ENCODE data around the gene HNRNPM. TPM values are rescaled to one million over a fixed set of nuclear protein-coding genes. Genes with fewer than 3 reads are reported as not detected.

The HNRNPM gene
- total and polyA plus RNA-seq, 2 donors (not counting 1 experiment from before 2014, with no cell fraction given): 137 to 221 TPM

GRCh38 chr19:8503510-8503909 lies 58.7 kb downstream of the HNRNPM start:
- no peak overlapping the region for H3K27ac ChIP-seq (ENCODE audit: low read length in 2 of 2)
- no peak overlapping the region for H3K27ac Mint-ChIP-seq
- intact Hi-C loops (cut with micrococcal nuclease): no loop called here

GRCh38 chr19:8504171-8504570 lies 59.4 kb downstream of the HNRNPM start:
- POLR2A ChIA-PET: no interaction called here
- H3K9ac ChIP-seq (ENCODE audit: low read length): no peak overlapping the region
- WGBS (ENCODE audit: insufficient coverage): 40% methylated on average over 5 of the region's 7 CpGs
- H3K27me3 ChIP-seq (replicated peaks in 1 of 4; ENCODE audit: control extremely low read depth in 1 of 4, control insufficient read depth in 3 of 4, insufficient read depth in 4 of 4, low read length in 3 of 4): peaks cover 0 to 10% (median 2%) of the 10 kb centered on the region in 4 experiments
- H3K79me2 ChIP-seq (ENCODE audit: control insufficient read depth, insufficient read depth, low read length): no peaks in the 10 kb centered on the region
- peaks cover 9% of the 10 kb centered on the region for H3K4me1 Mint-ChIP-seq
- CTCF ChIA-PET: interaction anchor here (0.7 to 3.8 kb wide), 3 partner anchors 29 to 163 kb away, joined by 3 to 38 read pairs (median 4); partner anchors contain the start of gene MYO1F
- H3K27ac Mint-ChIP-seq: no peak overlapping the region
- no peak overlapping the region for H2AFZ ChIP-seq (ENCODE audit: insufficient read depth, low read depth, low read length, poor library complexity, severe bottlenecking)
- no peak overlapping the region for H3K4me2 ChIP-seq (replicated peaks; ENCODE audit: low read depth, low read length, poor library complexity, severe bottlenecking)
- ATAC-seq (ENCODE audit: low read depth) (no peak), DNase-seq (no peak)
- no peaks in the 10 kb centered on the region for H4K20me1 ChIP-seq (ENCODE audit: control insufficient read depth, insufficient read depth, low read length, poor library complexity, severe bottlenecking)
- no peak for TF ChIP-seq CTCF (IDR thresholded peaks at IDR 0.05)
- no peak for TF ChIP-seq EZH2 (IDR thresholded peaks at IDR 0.05; ENCODE audit: borderline replicate concordance, insufficient read depth, low read depth, low read length, poor library complexity, severe bottlenecking)
- intact Hi-C loops (cut with micrococcal nuclease): no loop called here
- no peak overlapping the region for H3K27ac ChIP-seq (ENCODE audit: low read length in 2 of 2)
- no peaks in the 10 kb centered on the region for H3K9me3 ChIP-seq (ENCODE audit: control extremely low read depth in 1 of 3, control insufficient read depth in 2 of 3, insufficient read depth in 1 of 3, low read length in 2 of 3)
- H3K9me3 Mint-ChIP-seq (ENCODE audit: insufficient read depth): no peaks in the 10 kb centered on the region
- H3K4me3 Mint-ChIP-seq: peak overlapping the region; percentile 49
- H3K27me3 Mint-ChIP-seq: no peaks in the 10 kb centered on the region
- H3K4me1 ChIP-seq (ENCODE audit: control insufficient read depth in 2 of 2, insufficient read depth in 2 of 2, low read length in 2 of 2): peaks cover 0 to 24% of the 10 kb centered on the region in 2 donors
- H3K36me3 ChIP-seq (replicated peaks in 1 of 2; ENCODE audit: control extremely low read depth in 1 of 2, control insufficient read depth in 1 of 2, extremely low read depth in 1 of 2, insufficient read depth in 2 of 2, low read length in 1 of 2): no peaks in the 10 kb centered on the region
- no peak overlapping the region for H3K4me3 ChIP-seq (ENCODE audit: control extremely low read depth in 1 of 5, extremely low read depth in 1 of 5, insufficient read depth in 1 of 5, low read depth in 2 of 5, low read length in 4 of 5)

More at GRCh38 chr19:8503510-8503909, 58.7 kb downstream of the HNRNPM start:
- Histone ChIP-seq H3K4me1 (ENCODE audit: control insufficient read depth in 2 of 2, insufficient read depth in 2 of 2, low read length in 2 of 2) (peaks cover 0 to 24% of the 10 kb centered on the region in 2 donors), H3K79me2 (ENCODE audit: control insufficient read depth, insufficient read depth, low read length) (no peaks in the 10 kb centered on the region), H4K20me1 (ENCODE audit: control insufficient read depth, insufficient read depth, low read length, poor library complexity, severe bottlenecking) (no peaks in the 10 kb centered on the region), H3K27me3 (replicated peaks in 1 of 4; ENCODE audit: control extremely low read depth in 1 of 4, control insufficient read depth in 3 of 4, insufficient read depth in 4 of 4, low read length in 3 of 4) (peaks cover 0 to 10% (median 2%) of the 10 kb centered on the region in 4 experiments), H3K4me2 (replicated peaks; ENCODE audit: low read depth, low read length, poor library complexity, severe bottlenecking) (no peak overlapping the region), H3K36me3 (replicated peaks in 1 of 2; ENCODE audit: control extremely low read depth in 1 of 2, control insufficient read depth in 1 of 2, extremely low read depth in 1 of 2, insufficient read depth in 2 of 2, low read length in 1 of 2) (no peaks in the 10 kb centered on the region), H3K9me3 (ENCODE audit: control extremely low read depth in 1 of 3, control insufficient read depth in 2 of 3, insufficient read depth in 1 of 3, low read length in 2 of 3) (no peaks in the 10 kb centered on the region), H3K4me3 (ENCODE audit: control extremely low read depth in 1 of 5, extremely low read depth in 1 of 5, insufficient read depth in 1 of 5, low read depth in 2 of 5, low read length in 4 of 5) (no peak overlapping the region), H2AFZ (ENCODE audit: insufficient read depth, low read depth, low read length, poor library complexity, severe bottlenecking) (no peak overlapping the region), H3K9ac (ENCODE audit: low read length) (no peak overlapping the region)
- TF ChIP-seq CTCF (IDR thresholded peaks at IDR 0.05): no peak
- DNase-seq (no peak), ATAC-seq (ENCODE audit: low read depth) (no peak)
- 92% methylated on average over 5 of the region's 7 CpGs for WGBS (ENCODE audit: insufficient coverage)
- POLR2A ChIA-PET: no interaction called here
- Mint-ChIP-seq H3K9me3 (ENCODE audit: insufficient read depth) (no peaks in the 10 kb centered on the region), H3K27me3 (no peaks in the 10 kb centered on the region), H3K4me3 (no peak overlapping the region), H3K4me1 (peaks cover 9% of the 10 kb centered on the region)
- CTCF ChIA-PET: interaction anchor here (0.9 to 1.1 kb wide), 2 partner anchors 29 to 359 kb away, joined by 3 read pairs; no protein-coding TSS in a partner anchor

Data from B cell (primary cell).